ENCODE measurements around the gene GNA14.

GNA14 gene

DNA sequence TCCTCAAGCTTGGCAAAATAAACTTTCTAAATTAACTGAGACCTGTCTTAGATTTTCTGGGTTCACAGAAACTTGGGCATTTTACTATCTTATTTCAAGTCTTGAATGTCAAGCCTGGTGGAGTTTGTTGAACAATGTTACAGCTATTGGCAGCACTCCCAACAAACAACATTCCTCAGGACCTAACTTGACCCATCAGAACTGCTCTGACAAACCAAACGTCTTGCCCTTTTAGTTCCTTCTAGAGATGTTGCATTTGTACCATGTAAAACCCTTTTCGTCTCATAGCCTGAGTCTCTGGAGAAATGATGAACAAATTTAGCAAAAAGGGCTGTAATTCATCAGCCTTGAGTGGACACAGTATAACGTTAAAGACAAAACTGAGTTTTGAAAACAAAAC is 51.1 kb downstream of the GNA14 start:
- H2AFZ ChIP-seq (ENCODE audit: low read depth), result no peak overlapping the region
- no peak overlapping the region for H3K9ac ChIP-seq
- H3K4me2 ChIP-seq, result no peak overlapping the region
- no peak overlapping the region for H3K4me3 ChIP-seq (IDR thresholded peaks at IDR 0.05; ENCODE audit: insufficient read depth, low read depth, low read length)
- no peaks in the 10 kb centered on the region for H3K27me3 ChIP-seq (ENCODE audit: insufficient read depth, low read depth)
- H4K20me1 ChIP-seq (ENCODE audit: insufficient read depth), result no peaks in the 10 kb centered on the region
- H3K79me2 ChIP-seq (ENCODE audit: insufficient read depth, low read depth), result no peaks in the 10 kb centered on the region
- H3K36me3 ChIP-seq (ENCODE audit: insufficient read depth), result no peaks in the 10 kb centered on the region
- no peaks in the 10 kb centered on the region for H3K4me1 ChIP-seq (ENCODE audit: low read depth, poor library complexity, severe bottlenecking)
- TF ChIP-seq, protein P1, sequence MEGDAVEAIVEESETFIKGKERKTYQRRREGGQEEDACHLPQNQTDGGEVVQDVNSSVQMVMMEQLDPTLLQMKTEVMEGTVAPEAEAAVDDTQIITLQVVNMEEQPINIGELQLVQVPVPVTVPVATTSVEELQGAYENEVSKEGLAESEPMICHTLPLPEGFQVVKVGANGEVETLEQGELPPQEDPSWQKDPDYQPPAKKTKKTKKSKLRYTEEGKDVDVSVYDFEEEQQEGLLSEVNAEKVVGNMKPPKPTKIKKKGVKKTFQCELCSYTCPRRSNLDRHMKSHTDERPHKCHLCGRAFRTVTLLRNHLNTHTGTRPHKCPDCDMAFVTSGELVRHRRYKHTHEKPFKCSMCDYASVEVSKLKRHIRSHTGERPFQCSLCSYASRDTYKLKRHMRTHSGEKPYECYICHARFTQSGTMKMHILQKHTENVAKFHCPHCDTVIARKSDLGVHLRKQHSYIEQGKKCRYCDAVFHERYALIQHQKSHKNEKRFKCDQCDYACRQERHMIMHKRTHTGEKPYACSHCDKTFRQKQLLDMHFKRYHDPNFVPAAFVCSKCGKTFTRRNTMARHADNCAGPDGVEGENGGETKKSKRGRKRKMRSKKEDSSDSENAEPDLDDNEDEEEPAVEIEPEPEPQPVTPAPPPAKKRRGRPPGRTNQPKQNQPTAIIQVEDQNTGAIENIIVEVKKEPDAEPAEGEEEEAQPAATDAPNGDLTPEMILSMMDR (conservative IDR thresholded peaks at IDR 0.05; ENCODE audit: low read depth, low read length), result no peak
- H3K27ac ChIP-seq, result no peak overlapping the region

DNA sequence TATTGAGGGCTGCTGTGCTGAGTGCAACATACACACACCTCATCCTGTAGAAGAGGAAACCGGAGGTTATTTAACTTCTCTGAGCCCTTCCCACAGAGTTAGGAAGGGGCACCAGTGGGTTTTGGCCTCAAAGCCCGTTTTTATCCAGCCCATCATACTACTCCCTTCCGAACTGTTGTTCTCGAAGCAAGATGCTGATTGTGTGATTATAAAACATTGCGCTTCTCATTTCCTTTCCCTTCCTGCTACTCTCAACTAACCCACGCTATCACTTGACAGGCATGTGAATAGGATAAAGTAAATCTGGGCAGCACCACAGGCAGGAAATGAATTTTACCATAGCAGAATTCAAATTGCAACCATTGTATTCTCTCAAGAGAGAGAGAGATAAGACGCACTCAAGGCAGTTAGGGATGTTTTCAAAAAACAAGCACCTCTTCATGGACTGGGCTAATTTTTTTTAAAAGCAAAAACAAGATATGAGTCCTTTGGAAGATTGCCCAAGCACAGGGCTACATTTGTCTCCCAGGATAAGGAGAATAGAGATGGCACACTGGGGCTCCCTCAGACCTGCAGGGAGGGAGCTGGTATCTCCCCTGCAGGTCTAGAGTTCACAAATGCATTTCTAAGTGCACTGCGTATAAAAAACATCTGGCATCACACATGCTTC is 52.6 kb downstream of the GNA14 start:
- Histone ChIP-seq H4K20me1 (ENCODE audit: insufficient read depth) (no peaks in the 10 kb centered on the region), H3K4me1 (ENCODE audit: low read depth, poor library complexity, severe bottlenecking) (no peaks in the 10 kb centered on the region), H3K36me3 (ENCODE audit: insufficient read depth) (no peaks in the 10 kb centered on the region), H2AFZ (ENCODE audit: low read depth) (no peak overlapping the region), H3K27ac (no peak overlapping the region), H3K9ac (no peak overlapping the region), H3K27me3 (ENCODE audit: insufficient read depth, low read depth) (no peaks in the 10 kb centered on the region), H3K79me2 (ENCODE audit: insufficient read depth, low read depth) (no peaks in the 10 kb centered on the region), H3K4me3 (IDR thresholded peaks at IDR 0.05; ENCODE audit: insufficient read depth, low read depth, low read length) (no peak overlapping the region), H3K4me2 (no peak overlapping the region)
- TF ChIP-seq, protein P1 (conservative IDR thresholded peaks at IDR 0.05; ENCODE audit: low read depth, low read length), result no peak

DNA sequence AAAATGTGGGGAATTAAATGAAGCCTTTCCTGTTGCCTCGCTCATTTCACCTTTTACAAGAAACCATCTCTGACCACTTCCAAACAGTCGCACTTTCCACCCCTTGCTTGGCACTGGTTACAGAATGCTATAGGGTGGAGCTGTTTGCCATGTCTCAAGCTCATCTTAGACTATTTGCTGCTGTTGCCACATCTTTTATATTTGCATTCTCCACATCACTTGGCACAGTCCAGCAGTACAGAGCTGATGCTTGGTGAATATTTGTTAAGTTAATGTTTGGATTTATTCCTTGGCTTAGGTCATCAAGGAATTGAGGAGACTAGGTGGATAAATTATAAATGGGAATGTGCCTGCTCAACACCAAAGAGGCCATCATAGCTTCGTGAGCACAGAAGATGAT is 53.2 kb downstream of the GNA14 start:
- Histone ChIP-seq H3K79me2 (ENCODE audit: insufficient read depth, low read depth) (no peaks in the 10 kb centered on the region), H2AFZ (ENCODE audit: low read depth) (no peak overlapping the region), H3K4me3 (IDR thresholded peaks at IDR 0.05; ENCODE audit: insufficient read depth, low read depth, low read length) (no peak overlapping the region), H3K36me3 (ENCODE audit: insufficient read depth) (no peaks in the 10 kb centered on the region), H3K4me1 (ENCODE audit: low read depth, poor library complexity, severe bottlenecking) (no peaks in the 10 kb centered on the region), H3K27ac (no peak overlapping the region), H3K9ac (no peak overlapping the region), H3K27me3 (ENCODE audit: insufficient read depth, low read depth) (no peaks in the 10 kb centered on the region), H4K20me1 (ENCODE audit: insufficient read depth) (no peaks in the 10 kb centered on the region), H3K4me2 (no peak overlapping the region)
- TF ChIP-seq, protein P1 (conservative IDR thresholded peaks at IDR 0.05; ENCODE audit: low read depth, low read length), result no peak

DNA sequence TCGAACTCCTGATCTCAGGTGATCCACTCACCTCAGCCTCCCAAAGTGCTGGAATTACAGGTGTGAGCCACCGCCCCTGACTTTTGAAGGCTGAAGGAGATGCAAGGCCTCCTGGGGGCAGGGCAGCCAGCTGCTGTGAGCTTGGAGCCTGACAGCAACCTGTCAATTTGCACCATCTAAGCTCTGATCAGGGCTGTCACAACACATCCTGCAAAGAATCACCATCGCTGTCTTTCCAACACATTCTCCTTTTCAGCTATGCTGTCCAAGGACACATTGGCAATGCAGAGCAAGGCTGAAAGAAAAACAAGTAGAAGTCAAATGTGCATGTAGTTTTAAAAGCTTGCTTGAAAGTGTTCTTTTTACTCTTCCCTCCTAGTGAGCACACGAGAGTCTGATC is 54.6 kb downstream of the GNA14 start:
- Histone ChIP-seq H2AFZ (ENCODE audit: low read depth) (no peak overlapping the region), H3K4me3 (IDR thresholded peaks at IDR 0.05; ENCODE audit: insufficient read depth, low read depth, low read length) (no peak overlapping the region), H3K79me2 (ENCODE audit: insufficient read depth, low read depth) (no peaks in the 10 kb centered on the region), H3K27ac (no peak overlapping the region), H3K9ac (no peak overlapping the region), H3K36me3 (ENCODE audit: insufficient read depth) (no peaks in the 10 kb centered on the region), H3K4me1 (ENCODE audit: low read depth, poor library complexity, severe bottlenecking) (no peaks in the 10 kb centered on the region), H3K27me3 (ENCODE audit: insufficient read depth, low read depth) (no peaks in the 10 kb centered on the region), H3K4me2 (no peak overlapping the region), H4K20me1 (ENCODE audit: insufficient read depth) (no peaks in the 10 kb centered on the region)
- TF ChIP-seq, protein P1 (conservative IDR thresholded peaks at IDR 0.05; ENCODE audit: low read depth, low read length), result no peak
